GM19438 (cell line): Measurements from ENCODE around the gene TRMT1L.
"Not testable (repeated sequence)": the region's sequence is repeated elsewhere in the genome, so short reads cannot be mapped to it uniquely, and the experiment has no call there.

Experiments used
- ATAC-seq: cut with Tn5 transposase; IDR thresholded peaks from one replicate; pipeline ENCODE4 v1.9.1; 2021; ENCODE audit warnings: low read depth; ENCODE audit not compliant: unreplicated experiment

Gene TRMT1L, protein sequence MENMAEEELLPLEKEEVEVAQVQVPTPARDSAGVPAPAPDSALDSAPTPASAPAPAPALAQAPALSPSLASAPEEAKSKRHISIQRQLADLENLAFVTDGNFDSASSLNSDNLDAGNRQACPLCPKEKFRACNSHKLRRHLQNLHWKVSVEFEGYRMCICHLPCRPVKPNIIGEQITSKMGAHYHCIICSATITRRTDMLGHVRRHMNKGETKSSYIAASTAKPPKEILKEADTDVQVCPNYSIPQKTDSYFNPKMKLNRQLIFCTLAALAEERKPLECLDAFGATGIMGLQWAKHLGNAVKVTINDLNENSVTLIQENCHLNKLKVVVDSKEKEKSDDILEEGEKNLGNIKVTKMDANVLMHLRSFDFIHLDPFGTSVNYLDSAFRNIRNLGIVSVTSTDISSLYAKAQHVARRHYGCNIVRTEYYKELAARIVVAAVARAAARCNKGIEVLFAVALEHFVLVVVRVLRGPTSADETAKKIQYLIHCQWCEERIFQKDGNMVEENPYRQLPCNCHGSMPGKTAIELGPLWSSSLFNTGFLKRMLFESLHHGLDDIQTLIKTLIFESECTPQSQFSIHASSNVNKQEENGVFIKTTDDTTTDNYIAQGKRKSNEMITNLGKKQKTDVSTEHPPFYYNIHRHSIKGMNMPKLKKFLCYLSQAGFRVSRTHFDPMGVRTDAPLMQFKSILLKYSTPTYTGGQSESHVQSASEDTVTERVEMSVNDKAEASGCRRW

DNA sequence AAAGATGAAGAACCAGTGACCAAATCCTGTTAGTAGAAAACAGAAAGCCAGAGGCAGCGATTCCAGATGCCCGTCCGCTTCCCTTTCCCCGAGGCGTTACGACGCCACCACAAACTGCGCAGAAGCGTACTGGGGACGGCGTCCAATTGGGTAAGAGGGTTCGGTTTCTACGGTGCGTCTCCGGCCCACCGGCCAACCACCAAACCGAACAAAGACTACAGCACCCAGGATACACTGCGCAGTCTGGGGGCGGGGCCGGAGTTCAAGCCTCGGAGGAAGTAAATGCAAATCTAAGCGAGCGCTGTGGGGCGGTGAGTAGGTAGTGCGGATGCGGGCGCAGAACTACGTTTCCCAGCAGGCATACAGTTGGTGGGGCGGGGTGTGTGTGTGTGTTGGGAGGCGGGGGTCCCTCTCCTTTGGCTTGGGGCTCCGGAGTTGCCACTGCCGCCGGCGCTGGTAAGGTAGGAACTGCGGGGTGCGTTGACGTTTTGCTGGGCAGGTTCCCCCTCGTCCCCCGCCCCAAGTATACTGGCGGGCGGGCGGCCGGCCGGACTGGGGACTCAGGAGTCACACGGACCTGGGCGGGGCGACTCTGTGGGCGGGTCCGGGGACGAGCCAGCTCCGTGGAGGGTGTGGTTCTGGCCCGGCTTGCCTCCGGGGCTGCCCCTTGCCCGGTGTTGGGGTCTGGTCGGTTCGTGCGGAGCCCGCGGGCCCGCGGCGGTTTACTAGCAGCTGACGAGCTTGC, at the start of gene TRMT1L, which contains the start of gene SWT1:
TRMT1L (minus strand) TSS at position 100 of the 745 bp plus-strand sequence. CDS start 241 bp downstream, outside the sequence.
SWT1 (plus strand) TSS at position 314 of the 745 bp plus-strand sequence. CDS start 3,675 bp downstream, outside the sequence.
- ATAC-seq, result peak; percentile 93

DNA sequence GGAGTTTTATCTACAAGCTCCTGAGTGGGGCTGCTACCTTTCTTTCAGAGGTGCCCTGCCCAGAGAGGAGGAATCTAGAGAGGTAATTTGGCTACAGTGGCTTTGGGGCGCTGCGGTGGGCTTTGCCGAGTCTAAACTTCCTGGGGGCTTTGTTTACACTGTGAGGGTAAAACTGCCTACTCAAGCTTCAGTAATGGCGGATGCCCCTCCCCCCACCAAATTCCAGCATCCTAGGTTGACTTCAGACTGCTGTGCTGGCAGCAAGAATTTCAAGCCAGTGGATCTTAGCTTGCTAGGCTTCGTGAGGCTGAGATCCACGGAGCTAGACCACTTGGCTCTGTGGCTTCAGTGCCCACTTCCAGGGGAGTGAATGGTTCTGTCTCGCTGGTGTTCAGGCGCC, 44.1 kb upstream of the TRMT1L start:
- ATAC-seq, result no peak

DNA sequence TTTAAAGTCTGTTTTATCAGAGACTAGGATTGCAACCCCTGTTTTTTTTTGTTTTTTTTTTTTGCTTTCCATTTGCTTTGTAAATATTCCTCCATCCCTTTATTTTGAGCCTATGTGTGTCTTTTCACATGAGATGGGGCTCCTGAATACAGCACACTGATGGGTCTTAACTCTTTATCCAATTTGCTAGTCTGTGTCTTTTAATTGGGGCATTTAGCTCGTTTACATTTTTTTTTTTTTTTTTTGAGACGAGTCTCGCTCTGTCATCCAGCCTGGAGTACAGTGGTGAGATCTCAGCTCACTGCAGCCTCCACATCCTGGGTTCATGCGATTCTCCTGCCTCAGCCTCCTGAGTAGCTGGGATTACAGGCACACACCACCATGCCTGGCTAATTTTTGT, 42.0 kb upstream of the TRMT1L start:
- not testable (repeated sequence) for ATAC-seq

DNA sequence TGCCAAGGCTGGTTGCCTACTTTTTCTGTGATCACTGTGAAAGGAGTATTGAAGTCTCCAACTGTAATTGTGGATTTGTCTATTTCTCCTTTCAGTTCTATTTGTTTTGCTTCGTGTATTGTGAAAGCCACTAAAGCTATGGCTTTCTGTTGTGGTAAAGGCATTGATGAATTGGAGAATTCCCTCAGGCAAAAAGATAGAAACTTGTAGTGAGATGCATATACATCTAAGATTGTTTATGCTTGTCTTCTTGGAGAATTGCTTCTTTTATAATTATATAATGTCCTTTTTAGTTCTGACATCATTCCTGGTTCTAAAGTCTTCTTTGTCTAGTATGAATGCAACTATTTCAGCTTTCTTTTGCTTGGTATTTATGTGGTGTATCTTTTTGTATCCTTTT, 37.0 kb upstream of the TRMT1L start:
- ATAC-seq, result no peak

DNA sequence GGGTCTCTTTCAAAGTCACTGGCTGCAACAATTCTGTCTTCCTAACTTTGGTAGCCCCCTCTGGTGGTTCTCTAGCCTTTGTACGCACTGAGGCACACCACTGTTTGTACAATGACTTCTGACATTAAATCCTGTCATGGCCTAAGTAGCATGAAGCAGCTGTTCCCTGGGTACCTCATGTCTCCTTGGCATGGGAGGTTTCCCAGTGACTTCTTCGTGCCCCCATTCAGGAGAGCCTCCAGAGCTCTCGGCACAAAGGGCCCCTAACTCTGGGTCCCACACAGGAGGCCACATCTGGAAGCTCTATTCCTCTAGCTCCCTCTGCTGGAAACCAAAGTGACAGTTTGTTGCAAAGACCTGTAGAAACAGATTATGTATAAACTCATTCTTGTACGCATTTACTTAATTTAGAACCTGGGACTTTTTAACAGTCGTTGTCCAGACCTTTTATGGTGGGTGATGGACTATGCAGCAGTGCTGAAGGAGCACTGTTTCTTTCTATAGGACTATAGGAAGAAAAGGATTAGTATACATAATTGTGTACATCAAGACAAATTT, 13.6 kb upstream of the TRMT1L start:
- peak; percentile 89 for ATAC-seq

DNA sequence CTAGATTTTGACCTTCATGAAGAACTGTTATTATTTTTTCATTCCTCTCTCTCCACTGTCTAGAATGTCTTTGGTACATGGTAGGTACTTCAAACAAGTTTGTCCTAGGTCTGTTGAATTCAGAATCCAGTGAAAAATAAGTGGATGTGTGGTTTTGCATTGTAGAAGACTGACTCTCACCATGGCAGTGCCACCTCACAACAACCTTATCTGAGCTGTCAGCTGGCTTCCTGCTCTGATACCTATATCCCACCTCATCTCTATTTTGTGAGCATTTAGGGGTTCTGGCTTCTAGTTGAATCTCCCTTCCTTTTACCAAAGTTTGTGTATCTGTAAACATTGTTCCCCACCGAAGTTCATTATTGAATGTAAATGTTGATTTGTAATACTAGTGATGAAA, 9.4 kb upstream of the TRMT1L start:
- no peak for ATAC-seq

DNA sequence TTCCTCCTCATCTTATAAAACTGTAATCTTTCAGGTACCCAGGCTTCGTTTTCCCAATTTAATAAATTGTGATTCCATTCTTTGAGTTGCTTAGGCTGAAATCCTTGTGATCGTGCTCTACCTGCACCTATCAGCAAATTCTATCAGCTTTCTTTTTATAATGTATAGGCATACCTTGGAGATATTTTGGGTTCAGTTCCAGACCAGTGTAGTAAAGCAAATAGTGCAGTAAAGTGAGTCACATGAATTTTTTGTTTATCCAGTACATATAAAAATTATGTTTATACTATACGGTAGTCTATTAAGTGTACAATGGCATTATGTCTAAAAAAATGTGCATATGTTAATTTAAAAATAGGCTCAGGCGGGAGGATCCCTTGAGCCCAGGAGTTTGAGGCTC, 5.7 kb upstream of the TRMT1L start:
- ATAC-seq, result no peak

DNA sequence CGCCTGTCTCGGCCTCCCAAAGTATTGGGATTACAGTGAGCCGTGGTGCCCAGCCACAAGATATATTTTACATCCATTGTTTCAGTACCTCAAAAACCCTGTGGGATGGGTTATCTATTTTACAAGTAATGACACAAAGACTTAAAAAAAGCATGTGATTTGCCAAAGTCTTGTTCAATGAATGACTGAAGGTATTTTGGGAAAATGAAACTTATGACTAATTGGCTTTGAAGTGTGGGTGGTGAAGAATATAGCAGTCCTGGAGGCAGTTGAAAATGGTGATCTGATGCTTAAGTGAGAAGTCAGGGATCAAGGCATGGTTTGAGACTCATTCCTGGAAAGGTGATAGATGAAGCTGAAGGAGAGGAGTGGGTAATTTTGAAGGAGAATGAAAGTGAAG, 3.2 kb upstream of the TRMT1L start:
- no peak for ATAC-seq

DNA sequence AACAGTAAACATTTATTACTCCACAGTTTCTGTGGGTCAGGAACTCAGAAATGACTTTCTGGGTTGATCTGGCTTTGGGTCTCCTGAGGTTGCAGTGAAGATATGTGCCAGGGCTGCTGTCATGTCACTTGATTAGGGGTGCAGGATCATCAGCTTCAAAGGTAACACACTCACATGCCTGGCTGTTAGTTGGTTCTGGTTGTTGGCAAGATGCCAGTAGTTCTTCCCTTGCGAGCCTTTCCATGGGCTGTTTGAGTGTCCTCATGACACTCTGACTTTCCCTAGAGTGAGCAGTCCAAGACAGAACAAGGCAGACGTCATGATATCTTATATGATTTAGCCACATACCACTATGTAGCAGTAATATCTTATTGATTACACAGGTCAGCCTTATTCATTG, 2.0 kb upstream of the TRMT1L start:
- ATAC-seq, result no peak

DNA sequence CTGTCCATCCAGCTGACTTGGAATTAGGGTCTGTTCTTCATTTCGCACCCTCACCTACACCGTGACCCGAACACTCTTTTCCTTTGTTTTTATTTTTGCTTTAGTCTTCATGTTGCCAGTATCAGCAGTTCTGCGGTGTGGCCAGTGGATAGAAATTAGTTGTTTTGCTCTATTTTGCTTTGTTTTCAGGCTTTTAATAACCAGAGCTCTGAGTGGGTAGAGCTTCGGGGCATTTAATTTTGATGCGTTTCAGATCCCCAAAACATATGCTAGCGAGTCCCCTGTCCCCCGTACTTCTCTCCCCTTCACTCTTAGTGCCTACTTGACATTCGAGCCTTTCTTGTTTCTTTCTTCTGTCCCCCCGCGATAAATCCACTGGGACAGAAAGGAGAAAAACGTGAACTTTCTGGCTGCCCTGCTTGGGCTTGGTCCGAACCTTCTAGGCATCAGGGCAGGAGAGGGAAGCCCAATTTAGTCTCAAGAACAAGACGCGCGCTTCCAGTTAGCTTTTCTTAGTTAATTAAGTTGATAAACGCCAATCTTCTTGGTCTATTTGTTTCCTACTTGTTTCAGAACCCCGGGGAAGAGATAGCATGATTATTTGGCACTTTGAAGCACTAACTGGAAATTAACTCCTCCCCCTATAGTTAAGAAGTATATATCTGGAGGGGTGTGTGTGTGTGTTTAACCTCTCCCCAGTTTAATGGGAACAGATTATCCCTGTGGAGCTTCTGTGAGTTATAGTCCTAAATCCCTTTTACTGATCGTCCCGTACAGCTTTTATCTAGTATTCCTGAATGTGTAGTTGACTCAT, 1.1 kb upstream of the TRMT1L start:
- no peak for ATAC-seq

DNA sequence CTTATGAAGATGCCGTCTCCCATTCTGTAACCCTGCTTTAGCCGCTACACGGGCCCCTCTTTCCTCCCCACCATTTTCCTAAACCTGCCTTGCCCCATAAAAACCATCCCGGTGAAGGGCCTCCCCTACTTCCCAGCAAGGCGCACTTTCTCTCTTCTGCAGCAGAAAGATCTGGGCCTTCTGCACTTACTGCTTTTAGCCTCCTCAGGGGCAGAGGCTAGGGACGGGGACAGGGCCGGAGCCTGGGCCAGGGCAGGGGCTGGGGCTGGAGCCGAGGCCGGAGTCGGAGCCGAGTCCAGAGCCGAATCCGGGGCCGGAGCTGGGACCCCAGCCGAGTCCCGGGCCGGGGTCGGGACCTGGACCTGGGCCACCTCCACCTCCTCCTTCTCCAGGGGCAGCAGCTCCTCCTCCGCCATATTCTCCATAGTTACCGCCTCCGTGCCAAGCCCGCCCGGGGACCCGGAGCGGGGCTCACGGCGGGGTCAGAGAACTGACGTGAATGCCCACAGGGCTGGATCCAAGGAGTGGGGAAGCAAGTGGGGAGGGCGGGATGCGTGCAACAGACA, 382 bp downstream of the TRMT1L start:
- peak; percentile 29 for ATAC-seq

DNA sequence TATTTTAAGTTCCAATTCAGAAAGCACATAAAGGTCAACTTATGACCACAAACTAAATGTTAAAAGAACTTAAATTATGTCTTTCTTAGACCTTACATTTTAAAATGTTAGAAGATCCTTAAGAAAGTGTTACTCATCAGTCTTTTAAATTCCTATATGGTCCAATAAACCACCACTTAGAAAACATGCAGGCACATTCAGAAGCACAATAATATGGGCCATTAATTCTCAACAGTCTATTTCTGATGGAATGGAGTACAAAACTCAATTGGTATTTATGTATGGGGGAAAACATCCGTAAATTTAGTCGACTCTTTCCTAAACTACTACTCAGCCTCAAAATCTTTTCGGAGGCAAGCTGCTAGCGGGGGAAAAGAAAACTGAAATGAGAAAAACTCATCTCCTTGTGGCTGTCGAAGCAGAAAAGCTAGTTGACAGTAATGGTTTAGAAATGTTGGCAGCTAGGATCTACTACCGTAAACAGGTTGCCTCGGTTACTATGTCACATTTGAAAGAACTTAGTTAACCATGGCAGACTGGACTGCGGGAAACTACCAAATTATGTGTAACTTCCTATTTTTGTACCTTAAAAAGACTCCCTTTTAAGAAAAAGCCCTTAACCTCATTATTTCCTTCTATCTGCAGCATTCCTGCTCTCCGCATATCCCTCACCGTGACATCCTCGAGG, 1.0 kb downstream of the TRMT1L start:
- ATAC-seq, result no peak

DNA sequence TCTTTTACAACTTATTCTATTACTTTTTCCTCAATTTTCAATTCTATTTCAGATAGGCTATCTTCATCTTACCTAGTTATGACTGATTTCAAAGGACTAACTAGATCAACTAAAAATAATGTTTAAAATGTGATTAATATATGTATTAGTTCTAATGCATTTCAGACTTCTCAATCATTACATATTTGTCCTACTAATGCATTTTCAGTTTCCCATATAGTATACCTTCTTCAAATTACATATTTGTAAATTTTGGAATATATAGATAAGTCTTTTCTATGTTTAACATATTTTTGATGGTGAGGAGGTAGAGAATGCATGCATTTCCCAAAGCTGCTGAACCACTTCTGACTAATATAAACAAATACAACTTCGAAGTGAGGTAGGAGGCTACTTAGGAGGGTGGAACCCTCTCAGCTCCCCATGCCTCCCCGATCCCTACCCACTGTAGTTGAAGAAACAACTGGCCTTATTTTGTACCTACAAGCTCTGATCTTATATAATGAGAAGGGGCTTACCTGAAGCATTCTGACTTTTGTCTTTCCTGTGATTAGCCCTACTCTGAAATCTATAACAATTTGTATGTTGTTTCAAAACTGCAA, 1.7 kb downstream of the TRMT1L start:
- no peak for ATAC-seq

DNA sequence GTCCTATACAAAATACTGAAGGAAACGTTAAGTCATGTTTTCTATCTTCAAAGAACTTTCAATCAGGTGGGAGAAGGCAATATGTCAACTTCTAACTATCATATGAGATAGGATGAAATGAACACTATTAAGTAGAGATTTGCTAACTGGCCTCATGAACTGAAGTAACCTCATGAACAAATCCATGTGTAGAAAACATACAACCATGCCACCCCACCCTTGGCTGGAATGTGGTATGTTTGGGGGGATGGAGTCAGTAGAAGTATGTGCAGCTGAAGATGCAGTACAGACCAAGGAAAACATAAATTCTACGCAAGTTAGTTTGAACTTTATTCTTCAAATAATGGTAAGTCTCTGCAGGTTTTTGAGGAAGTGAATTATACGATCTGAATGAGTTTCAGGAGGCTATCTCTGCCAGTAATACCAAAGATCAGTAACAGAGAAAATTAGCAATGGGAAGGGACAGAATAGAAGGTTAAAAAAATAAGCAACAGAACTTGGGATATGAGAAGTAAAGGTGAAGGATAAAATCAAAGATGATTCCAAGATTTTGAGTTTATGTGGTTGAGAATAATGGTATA, 4.5 kb downstream of the TRMT1L start:
- no peak for ATAC-seq

DNA sequence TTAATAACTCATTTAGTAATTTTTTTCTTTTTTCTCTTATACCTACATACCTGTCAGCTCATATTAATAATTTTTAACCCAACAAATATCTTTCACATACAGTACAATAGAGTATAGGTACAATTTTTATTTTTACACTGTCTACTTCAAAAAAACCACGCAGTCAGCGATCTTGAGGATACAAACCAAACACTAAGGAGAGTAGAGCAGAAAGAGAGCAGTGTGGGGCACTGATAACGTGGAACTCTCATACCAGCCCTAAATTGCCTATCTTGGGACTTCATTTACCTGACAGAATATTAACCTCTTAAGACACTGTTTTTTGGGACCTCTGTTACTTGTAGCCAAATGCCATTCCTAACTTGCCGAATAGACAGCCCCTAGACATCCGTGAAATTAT, 5.5 kb downstream of the TRMT1L start:
- no peak for ATAC-seq

DNA sequence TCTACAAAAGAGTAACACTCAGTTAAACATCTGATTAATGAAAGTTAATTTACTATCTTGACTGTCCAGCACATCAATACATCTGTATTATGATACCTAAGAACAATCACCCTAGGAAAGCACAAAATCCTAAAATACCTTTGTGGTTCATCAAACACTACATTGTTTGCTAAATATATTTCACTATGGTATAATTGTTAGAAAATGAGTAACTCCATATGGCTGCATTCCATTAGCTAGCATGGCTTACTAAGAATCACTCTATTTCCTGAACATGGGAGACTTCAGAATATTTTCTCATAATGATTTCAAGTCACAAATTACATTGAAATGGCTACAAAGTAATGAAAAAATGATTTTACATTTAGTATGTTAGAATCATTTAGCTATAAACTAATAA, 12.5 kb downstream of the TRMT1L start:
- ATAC-seq, result no peak

DNA sequence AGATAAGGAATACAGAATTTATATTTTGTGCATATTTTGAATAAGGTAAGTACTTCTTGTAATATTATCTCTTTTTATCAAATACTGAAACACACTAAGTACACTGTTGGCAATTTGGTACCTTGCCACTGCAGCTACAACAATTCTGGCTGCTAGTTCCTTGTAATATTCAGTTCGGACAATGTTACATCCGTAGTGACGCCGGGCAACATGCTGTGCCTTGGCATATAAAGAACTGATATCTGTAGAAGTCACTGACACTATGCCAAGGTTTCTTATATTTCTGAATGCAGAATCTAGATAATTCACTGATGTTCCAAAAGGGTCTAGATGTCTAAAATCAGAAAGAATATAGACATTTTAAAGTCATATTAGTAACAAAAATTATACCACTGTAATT, 17.5 kb downstream of the TRMT1L start:
- no peak for ATAC-seq

DNA sequence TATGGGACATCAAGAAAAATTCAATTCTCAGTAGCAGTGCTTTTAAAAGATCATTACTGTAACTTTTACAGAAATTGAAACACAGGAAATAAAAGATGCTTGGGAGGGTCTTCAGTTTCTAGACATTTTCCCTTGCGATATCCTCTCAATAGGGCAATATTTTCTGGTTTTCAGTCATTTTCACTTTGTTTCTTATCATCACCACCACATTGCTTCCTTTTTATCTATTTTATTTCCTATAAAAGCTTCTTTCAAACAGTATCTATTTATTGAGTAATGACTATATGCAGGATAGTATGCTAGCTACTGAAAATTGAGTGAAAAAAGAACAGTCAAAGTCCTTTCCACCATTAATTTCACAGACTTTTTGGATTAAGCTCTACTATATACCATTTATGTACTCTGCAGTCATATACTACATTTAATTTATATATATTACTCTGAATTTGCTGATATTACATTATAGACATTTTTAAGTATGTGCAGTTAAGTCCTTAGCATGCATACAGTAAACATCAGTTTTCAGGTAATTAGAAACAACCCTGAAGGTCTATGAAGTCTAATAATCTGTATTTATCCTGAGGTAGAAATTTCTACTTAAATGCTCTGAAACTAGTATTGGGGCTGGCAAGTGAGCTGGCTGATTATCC, 18.7 kb downstream of the TRMT1L start:
- ATAC-seq, result no peak
